Astrocyte of the cerebellum (primary cell): Measurements from ENCODE around the gene C18orf32.
A peak's percentile ranks its signal among the peaks of the same experiment; 100 is the strongest.

Source experiments
- DNase-seq: peaks from one replicate; pipeline ENCODE4 v3.0.0-alpha.2; 2011; ENCODE audit warnings: low read depth
- H3K4me3 ChIP-seq: 2 replicates; pipeline ENCODE4 v1.5.1; 2011; ENCODE audit warnings: mild to moderate bottlenecking, low read depth, low read length, moderate library complexity
- CTCF ChIP-seq: IDR thresholded peaks from 2 replicates; pipeline ENCODE4 v1.5.1; 2012; ENCODE audit warnings: low read length, low read depth, moderate library complexity, mild to moderate bottlenecking; ENCODE audit errors: missing control alignments
- in situ Hi-C: cut with HindIII; loops from 2 replicates; pipeline ENCODE4 v1.10.0; 2017; ENCODE audit warnings: low sequenced_read_pairs

C18orf32 gene

GRCh38 chr18:49499046-49499637, 12.1 kb upstream of the C18orf32 start:
- no peak for TF ChIP-seq CTCF
- no peak for DNase-seq
- no peak overlapping the region for H3K4me3 ChIP-seq
- in situ Hi-C loops, result no loop called here

GRCh38 chr18:49495480-49495879, 8.4 kb upstream of the C18orf32 start:
- in situ Hi-C loops, result no loop called here
- no peak for DNase-seq
- H3K4me3 ChIP-seq, result no peak overlapping the region
- TF ChIP-seq CTCF, result no peak

DNA sequence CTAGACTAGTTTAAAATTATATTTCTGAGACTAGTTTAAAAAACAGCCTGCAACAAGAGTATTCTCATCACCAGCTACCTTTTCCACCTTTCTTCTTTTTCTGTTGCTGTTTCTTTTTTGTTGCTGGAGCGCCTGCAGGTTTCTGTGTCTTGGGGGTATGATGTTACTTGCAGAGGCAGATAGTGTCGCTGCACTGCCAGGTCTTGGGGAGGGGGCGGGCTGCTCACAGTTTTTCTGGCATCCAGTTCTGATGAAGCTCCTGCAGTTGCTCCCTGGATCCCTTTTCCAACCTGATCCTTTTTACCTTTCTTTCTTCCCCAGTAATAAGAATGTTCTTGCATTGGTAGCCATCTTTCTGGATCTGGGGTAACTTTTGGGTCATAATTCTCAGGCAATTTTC, 8.0 kb upstream of the C18orf32 start:
- in situ Hi-C loops, result no loop called here

GRCh38 chr18:49494660-49495059, 7.6 kb upstream of the C18orf32 start:
- no peak overlapping the region for H3K4me3 ChIP-seq
- no peak for DNase-seq
- TF ChIP-seq CTCF, result no peak
- in situ Hi-C loops, result no loop called here

More for the DNA sequence above, 8.0 kb upstream of the C18orf32 start:
- no peak overlapping the region for H3K4me3 ChIP-seq
- no peak for DNase-seq
- TF ChIP-seq CTCF, result no peak

DNA sequence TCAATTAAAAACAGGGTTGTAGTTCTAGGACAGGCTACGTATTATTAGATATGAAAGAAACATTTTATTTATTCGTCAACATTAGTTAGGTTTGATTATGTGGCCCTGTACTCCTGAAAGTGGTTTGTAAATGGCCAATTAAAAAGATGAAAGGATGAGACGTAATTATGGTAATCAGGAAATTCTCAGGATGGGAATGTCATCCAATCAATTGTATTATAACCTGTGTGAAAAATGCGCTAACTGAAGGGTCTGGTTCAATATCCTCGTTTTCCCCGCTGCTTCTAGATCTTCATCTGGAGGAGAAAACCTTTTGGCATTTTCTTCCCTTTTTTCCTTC, 5.6 kb upstream of the C18orf32 start:
- no peak overlapping the region for H3K4me3 ChIP-seq
- in situ Hi-C loops, result no loop called here
- no peak for TF ChIP-seq CTCF
- DNase-seq, result no peak

GRCh38 chr18:49491857-49492693, 5.0 kb upstream of the C18orf32 start, which contains the start of gene RPL17:
TSS of gene RPL17 (minus strand) at chr18:49492465.
- TF ChIP-seq CTCF, result no peak
- peak within 1 kb of the TSS; percentile 70 for H3K4me3 ChIP-seq
- peak; percentile 100 for DNase-seq
- in situ Hi-C loops, result no loop called here
